GM19240 (cell line): ENCODE data around the gene NCCRP1.
"Not testable (repeated sequence)": the region's sequence is repeated elsewhere in the genome, so short reads cannot be mapped to it uniquely, and the experiment has no call there.

Experiments used
- DNase-seq: peaks from one replicate; pipeline ENCODE4 v3.0.0; 2011; ENCODE audit warnings: low spot score; ENCODE audit not compliant: insufficient read length

The NCCRP1 gene

DNA sequence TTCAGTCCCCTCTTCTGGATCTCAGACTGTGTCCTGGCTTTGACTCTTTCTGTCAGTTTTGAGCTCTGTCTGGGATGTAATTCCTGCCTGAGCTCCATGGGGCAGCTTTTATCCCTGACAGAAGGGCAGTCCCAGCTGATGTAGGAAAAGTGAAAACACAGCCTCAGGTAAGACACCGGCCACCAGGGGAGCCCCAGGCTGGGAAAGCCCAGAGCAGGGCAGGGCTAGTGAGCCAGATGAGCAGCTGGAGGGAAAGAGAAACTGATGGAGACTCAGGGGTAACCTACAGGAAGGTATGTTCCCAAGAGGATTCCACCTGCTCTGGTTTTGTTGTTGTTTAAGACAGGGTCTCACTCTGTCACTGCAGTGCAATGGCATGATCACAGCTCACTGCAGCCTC is 48.4 kb downstream of the NCCRP1 start:
- DNase-seq, result not testable (repeated sequence)

DNA sequence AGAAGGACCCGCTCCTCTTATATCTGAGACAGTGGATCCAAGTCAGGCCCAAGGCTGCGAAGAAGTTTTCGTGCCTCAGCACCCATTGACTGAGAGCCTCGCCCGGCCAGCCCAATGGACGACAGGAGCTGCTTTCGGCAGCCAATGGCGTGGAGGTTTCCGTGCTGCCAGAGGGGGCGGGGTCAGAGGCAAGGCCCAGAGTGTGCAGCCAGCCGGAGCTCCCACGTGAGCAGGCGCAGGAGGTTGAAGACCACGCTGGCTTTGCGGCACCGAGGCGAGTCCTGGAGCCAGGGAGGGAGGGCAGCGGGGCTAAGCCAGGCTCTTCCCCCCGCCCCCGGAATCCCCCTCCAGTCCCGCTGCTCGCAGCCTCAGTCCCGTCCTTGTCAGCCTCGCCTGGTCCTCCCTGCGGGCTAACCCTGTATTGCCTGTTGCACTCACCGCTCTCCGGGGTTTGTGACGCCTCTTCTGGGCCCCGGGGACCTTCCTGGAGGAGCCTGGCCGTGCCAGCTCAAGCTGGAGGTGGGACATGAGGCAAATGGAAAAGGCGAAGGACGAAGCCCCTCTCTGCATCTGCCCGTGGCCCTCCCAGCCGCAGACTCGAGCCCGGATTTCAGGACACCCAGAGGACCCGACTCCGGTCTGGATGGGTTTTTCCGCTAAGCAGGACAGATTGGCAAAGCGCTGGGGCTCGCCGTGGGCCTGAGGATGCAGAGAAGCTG is 50.3 kb downstream of the NCCRP1 start:
- no peak for DNase-seq

DNA sequence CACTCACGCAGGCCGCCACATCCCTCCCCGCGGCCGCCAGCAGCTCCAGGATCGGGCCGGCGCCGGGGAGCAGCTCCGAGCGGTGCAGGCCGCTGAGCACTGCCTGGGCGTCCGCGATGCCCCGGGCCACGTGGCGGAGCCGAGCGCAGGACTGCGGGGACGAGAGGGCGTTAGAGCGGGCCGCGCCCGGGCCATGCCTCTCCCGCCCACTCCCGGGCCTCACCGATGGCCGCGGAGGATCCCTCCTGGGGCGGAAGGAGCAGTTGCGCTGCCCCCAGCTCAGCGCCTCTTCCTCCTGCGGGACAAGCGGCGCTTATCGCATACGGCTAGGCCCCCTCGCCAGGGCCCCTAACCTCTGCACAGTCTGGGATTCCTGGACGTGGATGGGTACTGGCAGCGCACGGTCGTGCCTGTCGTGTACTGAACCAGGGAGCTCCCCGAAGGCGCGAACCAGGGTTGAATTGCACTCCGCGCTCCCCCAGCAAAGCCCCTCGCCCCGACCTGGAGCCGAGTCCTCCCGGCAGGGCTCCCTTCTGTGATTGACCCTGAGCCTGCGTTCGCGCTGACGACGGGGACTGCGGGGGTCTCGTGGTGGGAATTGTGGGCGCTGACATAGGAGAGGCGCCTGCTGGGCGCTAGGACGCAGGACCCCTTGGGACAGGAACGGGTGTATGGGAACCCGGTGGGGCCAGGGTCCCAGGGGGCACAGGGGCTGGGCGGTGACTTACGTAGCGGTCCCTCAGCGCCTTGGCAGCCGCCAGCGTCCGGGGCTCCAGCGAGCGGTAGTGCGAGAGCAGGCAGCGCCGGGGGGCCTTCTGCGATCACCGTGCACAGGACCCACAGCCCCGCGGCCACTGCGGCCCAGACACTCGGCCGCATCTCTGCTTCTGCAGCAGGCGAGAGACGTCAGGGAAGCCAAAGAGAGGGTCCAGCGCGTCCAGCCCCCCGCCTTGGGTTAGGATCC is 51.2 kb downstream of the NCCRP1 start:
- no peak for DNase-seq

- DNase-seq, result no peak
Measured at GRCh38 chr19:39248806-39249205, 52.0 kb downstream of the NCCRP1 start, which contains the start of gene IFNL4. Gene IFNL4 (minus strand): TSS chr19:39248856.

DNA sequence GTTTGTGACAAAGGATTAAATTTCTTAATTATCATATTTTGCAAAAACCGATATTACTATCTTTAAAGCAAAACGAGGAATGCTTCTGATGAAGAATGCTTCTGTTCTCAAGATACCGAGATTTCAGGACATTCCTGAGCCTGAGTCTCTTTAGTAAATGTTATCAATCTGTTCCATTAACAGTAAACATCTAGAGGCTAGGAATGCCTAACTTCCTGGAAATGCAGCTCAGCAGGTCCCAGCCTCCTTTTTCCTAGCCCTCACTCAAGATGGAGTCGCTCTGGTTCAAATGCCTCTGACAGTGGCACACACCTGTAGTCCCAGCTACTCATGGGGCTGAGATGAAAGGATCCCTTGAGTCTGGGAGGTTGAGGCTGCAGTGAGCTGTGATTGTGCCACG is 54.3 kb downstream of the NCCRP1 start:
- no peak for DNase-seq
